Activated T-cell treated with anti-CD3 and anti-CD28 coated beads for 1 hour (primary cell): ENCODE data around the gene KRTAP17-1.
"Not testable (repeated sequence)": the region's sequence is repeated elsewhere in the genome, so short reads cannot be mapped to it uniquely, and the experiment has no call there.

Experiments used
- DNase-seq: peaks from one replicate; pipeline ENCODE4 v3.0.0-alpha.2; 2020; ENCODE audit warnings: low read depth

Gene KRTAP17-1, protein sequence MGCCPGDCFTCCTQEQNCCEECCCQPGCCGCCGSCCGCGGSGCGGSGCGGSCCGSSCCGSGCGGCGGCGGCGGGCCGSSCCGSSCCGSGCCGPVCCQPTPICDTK

GRCh38 chr17:41315204-41315794 is at the start of gene KRTAP17-1:
KRTAP17-1 (minus strand) TSS chr17:41315710; CDS start chr17:41315650, 60 bp downstream.
- no peak for DNase-seq

- DNase-seq, result no peak
Measured at GRCh38 chr17:41363881-41364280, 48.4 kb upstream of the KRTAP17-1 start.

DNA sequence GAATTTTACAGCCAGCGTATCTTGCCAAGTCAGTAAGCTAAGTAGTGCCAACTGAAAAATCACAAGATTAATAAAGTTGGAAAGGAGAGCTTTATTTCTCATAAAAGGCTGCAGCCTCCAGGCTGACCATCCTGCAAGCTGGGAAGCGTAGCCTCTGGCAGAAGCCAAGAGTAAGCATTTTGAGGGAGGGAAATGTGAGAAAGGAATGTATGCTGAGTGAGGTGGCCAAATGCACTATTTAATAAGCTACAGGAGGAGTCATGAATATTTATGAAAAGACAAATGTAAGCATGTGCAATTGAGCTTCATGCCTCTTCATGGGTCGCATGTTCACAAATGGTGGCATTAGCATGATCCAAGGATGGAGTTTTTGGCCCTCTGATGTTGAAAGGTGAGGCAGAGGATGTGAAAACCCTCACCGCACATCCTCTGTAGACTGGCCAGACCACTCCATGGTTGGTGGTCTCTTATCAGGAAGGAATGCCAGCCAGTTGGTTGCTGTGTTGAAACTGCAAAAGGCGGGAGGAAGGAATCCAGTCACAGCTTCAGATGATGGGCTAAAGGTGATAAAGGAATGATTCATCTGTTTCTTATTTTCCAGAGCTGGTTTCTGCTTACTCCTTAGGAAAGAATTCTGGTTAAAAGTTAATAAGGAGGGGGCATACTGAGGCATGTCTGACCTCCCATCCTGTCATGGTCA is 44.9 kb upstream of the KRTAP17-1 start:
- DNase-seq, result no peak

GRCh38 chr17:41354536-41354935 is 39.0 kb upstream of the KRTAP17-1 start:
- no peak for DNase-seq

DNA sequence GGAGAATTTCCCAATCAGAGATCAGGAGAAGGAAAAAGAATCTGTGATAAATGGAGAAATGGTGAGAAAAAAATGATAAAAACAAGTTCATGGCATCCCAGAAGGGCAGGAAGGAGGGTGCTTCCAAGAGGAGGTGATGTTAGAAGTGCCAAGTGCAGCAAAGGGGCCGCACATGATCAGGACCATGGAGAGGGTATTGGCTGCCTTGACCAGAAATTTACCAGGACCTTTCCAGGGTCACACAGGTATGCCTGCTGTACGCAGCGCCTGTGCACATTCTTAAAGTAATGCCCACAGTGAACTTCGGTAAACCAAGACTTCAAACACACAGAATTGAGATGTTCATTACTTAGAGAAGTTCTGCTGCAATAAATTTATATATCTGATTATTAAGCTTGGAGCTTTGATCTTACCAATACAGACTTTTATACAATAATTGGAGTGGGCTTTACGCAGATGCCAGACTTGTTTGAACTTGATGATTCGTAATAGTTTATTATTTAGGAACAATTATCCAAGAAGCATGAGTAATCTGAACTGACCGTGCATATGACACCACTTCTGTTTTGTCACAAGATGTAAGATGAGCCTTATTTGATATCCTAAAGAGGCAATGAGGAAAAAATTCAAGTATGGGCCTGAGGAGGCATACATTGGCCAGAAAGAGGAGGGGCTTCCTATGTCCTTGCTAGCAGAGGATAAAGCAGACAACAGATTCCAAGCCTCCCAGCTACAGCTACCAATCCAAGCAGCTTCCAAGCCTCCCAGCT is 37.3 kb upstream of the KRTAP17-1 start:
- no peak for DNase-seq

- DNase-seq, result no peak
Measured at GRCh38 chr17:41351177-41351576, 35.7 kb upstream of the KRTAP17-1 start.

- DNase-seq, result not testable (repeated sequence)
Measured at GRCh38 chr17:41350381-41350878, 34.9 kb upstream of the KRTAP17-1 start, which contains the start of gene KRT33A. KRT33A (minus strand) TSS chr17:41350828; CDS start chr17:41350767, 61 bp downstream.

- DNase-seq, result no peak
Measured at GRCh38 chr17:41347869-41348760, 32.6 kb upstream of the KRTAP17-1 start.

DNA sequence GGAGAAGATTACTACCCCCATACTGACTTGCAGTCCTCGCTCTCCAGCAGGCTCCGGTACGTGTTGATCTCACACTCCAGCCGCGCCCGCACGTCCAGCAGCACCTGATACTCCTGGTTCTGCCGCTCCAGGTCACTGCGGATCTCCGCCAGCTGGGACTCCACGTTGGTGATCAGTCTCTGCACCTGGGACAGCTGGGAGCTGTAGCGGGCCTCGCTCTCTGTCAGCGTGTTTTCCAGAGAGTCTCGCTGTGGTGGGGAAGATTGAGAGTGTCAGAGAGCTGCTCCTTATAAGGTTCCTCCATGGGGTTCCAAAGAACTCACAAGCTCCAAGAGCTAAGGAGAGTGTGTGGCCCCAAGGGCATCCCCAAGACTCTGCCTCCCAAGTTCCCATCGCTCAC is 30.9 kb upstream of the KRTAP17-1 start:
- not testable (repeated sequence) for DNase-seq

DNA sequence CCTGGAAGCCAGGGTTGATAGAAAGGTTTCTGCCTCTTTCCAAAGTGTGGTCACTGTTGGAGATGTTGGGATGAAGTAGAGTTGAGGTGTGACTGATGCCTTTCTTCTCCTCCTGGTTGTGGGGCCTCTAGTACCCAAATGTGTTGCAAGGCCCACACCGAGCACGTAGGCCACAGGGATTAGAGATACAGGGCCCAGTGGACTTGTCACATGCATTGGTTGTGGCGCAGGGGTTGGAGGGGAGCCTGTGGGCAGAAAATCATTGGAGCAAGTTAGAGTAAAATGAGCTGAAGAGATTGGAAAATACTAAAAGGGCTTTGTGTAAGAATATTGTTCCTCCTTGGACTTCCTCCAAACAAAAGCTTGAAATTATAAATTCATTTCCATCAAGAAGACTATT is 30.5 kb upstream of the KRTAP17-1 start:
- no peak for DNase-seq

DNA sequence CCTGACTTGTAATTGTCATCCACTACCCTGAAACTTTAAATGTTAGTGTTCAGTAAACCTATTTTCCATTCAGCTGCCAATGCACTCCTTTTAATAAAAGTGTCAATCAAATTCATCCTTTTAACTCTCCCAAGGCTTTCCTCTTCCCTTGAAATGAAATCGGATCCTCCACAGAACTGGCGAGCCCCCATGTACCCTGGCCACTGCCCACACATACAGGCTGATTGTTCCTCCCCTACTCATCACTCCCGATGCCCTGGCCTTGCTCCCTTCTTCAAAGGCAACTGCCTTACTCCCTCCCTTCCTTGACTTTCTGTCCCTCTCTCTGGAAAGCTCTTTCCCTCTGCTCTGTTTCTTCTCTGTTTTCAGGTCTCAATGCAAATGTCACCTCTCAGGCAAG is 27.5 kb upstream of the KRTAP17-1 start:
- no peak for DNase-seq

- DNase-seq, result peak; percentile 36
Measured at GRCh38 chr17:41340934-41341861, 25.7 kb upstream of the KRTAP17-1 start.

DNA sequence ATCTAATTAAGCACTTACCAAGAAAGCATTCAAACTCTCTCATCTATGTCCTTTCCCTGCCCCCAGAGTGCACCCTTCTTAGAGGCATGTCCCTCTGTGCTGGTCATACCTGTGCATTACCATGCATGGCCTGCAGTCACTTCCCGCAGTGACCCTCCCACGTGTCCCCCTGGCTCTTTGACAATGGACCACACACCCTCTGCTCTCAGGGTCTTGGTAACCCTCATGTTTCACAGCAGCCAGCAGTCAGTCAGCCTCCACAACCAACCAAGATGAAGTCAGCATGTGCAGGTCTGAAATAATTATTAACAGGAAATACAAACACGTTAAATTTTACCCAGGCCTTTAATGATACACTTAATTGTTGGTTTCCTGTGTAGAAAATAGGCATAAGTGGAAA is 25.0 kb upstream of the KRTAP17-1 start:
- DNase-seq, result no peak

- DNase-seq, result no peak
Measured at GRCh38 chr17:41339571-41340172, 24.2 kb upstream of the KRTAP17-1 start.

- no peak for DNase-seq
Measured at GRCh38 chr17:41338961-41339485, 23.5 kb upstream of the KRTAP17-1 start.

DNA sequence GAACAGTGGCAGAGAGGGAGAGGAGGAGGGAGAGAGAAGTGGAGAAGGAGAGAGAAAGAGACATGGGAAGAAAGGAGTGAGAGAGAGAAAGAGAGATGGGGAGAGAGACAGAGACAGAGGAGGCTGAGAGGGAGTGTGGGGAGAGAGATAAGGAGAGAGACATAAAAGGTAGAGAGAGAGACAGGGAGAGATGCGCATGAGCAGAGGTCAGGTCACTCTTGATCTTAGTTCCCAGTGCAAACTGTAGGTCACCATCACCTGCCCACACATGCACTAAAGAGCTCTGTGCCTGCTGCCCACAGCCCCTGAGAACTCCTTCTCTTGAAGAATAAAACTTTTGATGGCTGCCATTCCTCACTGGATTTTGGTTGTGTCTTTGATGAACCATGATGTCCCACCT is 20.2 kb upstream of the KRTAP17-1 start:
- no peak for DNase-seq

DNA sequence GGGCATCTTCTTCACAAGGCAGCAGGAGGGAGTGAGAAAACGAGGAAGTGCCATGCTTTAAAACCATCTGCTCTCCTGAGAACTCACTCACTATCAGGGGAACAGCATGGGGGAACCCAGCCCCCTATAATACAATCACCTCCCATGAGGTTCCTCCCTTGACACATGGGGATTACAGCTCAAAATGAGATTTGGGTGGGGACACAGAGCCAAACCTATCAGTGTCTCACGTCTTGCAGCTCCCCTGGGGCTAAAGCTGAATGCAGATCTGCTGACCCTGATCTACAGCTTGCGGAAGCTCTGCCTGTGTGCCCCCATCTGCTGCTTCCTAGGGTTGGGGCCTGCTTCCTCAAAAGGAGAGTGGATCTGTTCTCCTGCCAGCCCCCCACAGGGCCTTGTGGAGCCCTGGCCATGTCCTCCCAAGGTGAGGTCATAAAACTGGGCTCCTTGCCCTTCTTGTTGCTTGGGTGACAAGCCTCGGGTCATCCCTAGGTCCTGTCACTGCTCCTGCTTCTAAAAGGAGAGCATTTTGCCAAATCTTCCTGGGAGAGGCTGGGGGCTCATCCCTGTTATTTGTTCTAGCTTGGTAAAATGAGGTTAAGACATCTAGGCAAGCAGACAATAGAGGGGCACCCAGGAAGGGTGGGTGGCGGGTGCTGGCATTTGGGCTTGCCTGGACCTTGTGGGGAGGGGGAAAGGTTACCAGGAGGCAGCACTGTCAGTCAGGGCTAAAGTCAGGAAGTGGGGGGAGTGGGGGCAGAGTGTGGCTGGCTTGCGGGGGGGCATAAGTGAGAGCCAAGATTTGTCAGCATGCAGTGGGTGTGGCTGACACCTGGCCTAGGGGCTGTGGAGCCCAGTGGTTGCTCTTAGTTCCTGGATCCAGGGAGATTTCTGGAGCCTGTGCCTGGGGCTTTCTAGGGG is 19.1 kb upstream of the KRTAP17-1 start:
- DNase-seq, result no peak

- no peak for DNase-seq
Measured at GRCh38 chr17:41333836-41334235, 18.3 kb upstream of the KRTAP17-1 start.

GRCh38 chr17:41333098-41333497 is 17.6 kb upstream of the KRTAP17-1 start:
- no peak for DNase-seq
